HFFc6 (cell line): Measurements from ENCODE around the gene RPRD1A. TPM values are rescaled to one million over a fixed set of nuclear protein-coding genes. Genes with fewer than 3 reads are reported as not detected.

Experiments
- DNase-seq: peaks from one replicate; pipeline ENCODE4 v3.0.0-alpha.2; 2018
- H3K27ac Mint-ChIP-seq: 2 replicates; pipeline ENCODE4 v1.8.0; 2020; ENCODE audit warnings: mild to moderate bottlenecking, mixed read lengths
- H3K27me3 Mint-ChIP-seq: 2 replicates; pipeline ENCODE4 v1.8.0; 2021; ENCODE audit warnings: mild to moderate bottlenecking, moderate library complexity, mixed read lengths; ENCODE audit not compliant: insufficient read depth
- H3K36me3 Mint-ChIP-seq: 2 replicates; pipeline ENCODE4 v1.8.0; 2021; ENCODE audit warnings: low read depth, mixed read lengths
- H3K4me1 Mint-ChIP-seq: 2 replicates; pipeline ENCODE4 v1.8.0; 2020; ENCODE audit warnings: low read depth, mixed read lengths
- H3K4me3 Mint-ChIP-seq: 2 replicates; pipeline ENCODE4 v1.8.0; 2020; ENCODE audit warnings: mild to moderate bottlenecking, moderate library complexity, mixed read lengths
- H3K9me3 Mint-ChIP-seq: 2 replicates; pipeline ENCODE4 v1.8.0; 2020; ENCODE audit warnings: mild to moderate bottlenecking, mixed read lengths
- CTCF ChIP-seq: fragments of 200-600 bp; sonication (generic); IDR thresholded peaks from 2 replicates; pipeline ENCODE4 v1.5.0; 2021; ENCODE audit warnings: antibody characterized with exemption, mild to moderate bottlenecking
- total RNA-seq, 6 experiments: library from RNA; stranded (reverse); fragmentation: NEBNext Ultra II Directional; extraction: Animal tissue kit (Norgen Biotek cat#: 25700); gene quantifications; 2 replicates in 1 of 6; 3 replicates in 5 of 6; pipeline ENCODE4 v1.2.3, GENCODE V29; 2021

RPRD1A gene
- total RNA-seq, 6 experiments from 2014 or later, result 44.6 to 55.1 (median 46.1) TPM

- Mint-ChIP-seq H3K4me1 (peaks cover 31% of the 10 kb centered on the region), H3K27ac (peak overlapping the region; percentile 0; the same call in 1 of the 2 replicates), H3K36me3 (peaks cover 47% of the 10 kb centered on the region), H3K9me3 (no peaks in the 10 kb centered on the region), H3K27me3 (peaks cover 1% of the 10 kb centered on the region), H3K4me3 (peak overlapping the region; percentile 100)
- no peak for TF ChIP-seq CTCF
- DNase-seq, result no peak
Observed at GRCh38 chr18:35974181-35974580, 93.2 kb downstream of the RPRD1A start.

- DNase-seq, result no peak
- no peak for TF ChIP-seq CTCF
- peaks cover 1% of the 10 kb centered on the region for H3K27me3 Mint-ChIP-seq
- H3K4me1 Mint-ChIP-seq, result peaks cover 31% of the 10 kb centered on the region
- H3K4me3 Mint-ChIP-seq, result peak overlapping the region; percentile 100
- H3K27ac Mint-ChIP-seq, result peak overlapping the region; percentile 91
- peaks cover 46% of the 10 kb centered on the region for H3K36me3 Mint-ChIP-seq
- no peaks in the 10 kb centered on the region for H3K9me3 Mint-ChIP-seq
Observed at GRCh38 chr18:35973650-35974049, 93.7 kb downstream of the RPRD1A start.

GRCh38 chr18:35972197-35973000, 95.0 kb downstream of the RPRD1A start, which contains the start of gene RMP24:
TSS of gene RMP24 (plus strand) at chr18:35972679.
- Mint-ChIP-seq H3K9me3 (no peaks in the 10 kb centered on the region), H3K4me3 (peak within 1 kb of the TSS; percentile 100), H3K4me1 (peaks cover 31% of the 10 kb centered on the region), H3K36me3 (peaks cover 33% of the 10 kb centered on the region), H3K27ac (peak within 1 kb of the TSS; percentile 91), H3K27me3 (peaks cover 1% of the 10 kb centered on the region)
- TF ChIP-seq CTCF, result no peak
- DNase-seq, result peak; percentile 91

- peak overlapping the region; percentile 100 for H3K4me3 Mint-ChIP-seq
- H3K9me3 Mint-ChIP-seq, result no peaks in the 10 kb centered on the region; the same call in 1 of the 2 replicates
- TF ChIP-seq CTCF, result no peak
- peaks cover 30% of the 10 kb centered on the region for H3K36me3 Mint-ChIP-seq
- peaks cover 31% of the 10 kb centered on the region for H3K4me1 Mint-ChIP-seq
- peak overlapping the region; percentile 91 for H3K27ac Mint-ChIP-seq
- peaks cover 1% of the 10 kb centered on the region for H3K27me3 Mint-ChIP-seq
- DNase-seq, result no peak
Observed at GRCh38 chr18:35971661-35972196, 95.6 kb downstream of the RPRD1A start.

GRCh38 chr18:35969676-35970075, 97.7 kb downstream of the RPRD1A start:
- H3K27ac Mint-ChIP-seq, result no peak overlapping the region

More at GRCh38 chr18:35969676-35970075, 97.7 kb downstream of the RPRD1A start:
- peaks cover 17% of the 10 kb centered on the region for H3K27me3 Mint-ChIP-seq
- no peak overlapping the region for H3K4me3 Mint-ChIP-seq
- H3K9me3 Mint-ChIP-seq, result no peaks in the 10 kb centered on the region; the same call in 1 of the 2 replicates
- no peak for TF ChIP-seq CTCF
- peaks cover 31% of the 10 kb centered on the region for H3K4me1 Mint-ChIP-seq
- no peak for DNase-seq
- H3K36me3 Mint-ChIP-seq, result peaks cover 17% of the 10 kb centered on the region
